K562 (cell line): ENCODE measurements around the gene RAB3GAP2. TPM values are rescaled to one million over a fixed set of nuclear protein-coding genes. Genes with fewer than 3 reads are reported as not detected.

ENCODE experiments used
- ATAC-seq: fragments of 200-7000 bp; cut with Tn5 transposase; 3 replicates; pipeline ENCODE4 v1.9.1; 2020; ENCODE audit warnings: moderate library complexity
- BruUV-seq: library from RNA; stranded (reverse); fragments of 400-500 nt; replicated peaks from 2 replicates; lab custom pipeline; 2021; lab: Mats Ljungman, UMichigan
- CTCF ChIA-PET: fragments of 300-600 bp; formaldehyde crosslinking; extraction: SDS; loops from one replicate; lab custom pipeline; 2021; ENCODE audit warnings: low intra/inter-chr PET ratio; lab: Yijun Ruan, JAX
- POLR2A ChIA-PET: fragments of 300-600, 350-650 bp; sonication (Branson Sonifier 250); formaldehyde crosslinking; extraction: SDS; loops from one replicate; lab custom pipeline; 2021; ENCODE audit warnings: antibody characterized with exemption, inconsistent platforms; lab: Yijun Ruan, JAX
- DNase-seq, 4 experiments: peaks; one replicate each; pipeline versions ENCODE4 v3.0.0 to v3.0.0-alpha.2; 2011 to 2018; ENCODE audit warnings: low spot score in 3 of 4, mixed read lengths in 3 of 4; ENCODE audit errors: extremely low read depth in 1 of 4
- FAIRE-seq: peaks from 2 replicates; lab custom pipeline; 2011; peaks lifted over from hg19 to GRCh38; lab: Jason Lieb, UNC
- H2AFZ ChIP-seq: 2 replicates; pipeline ENCODE4 v1.6.0; 2011; ENCODE audit warnings: low read depth, low read length, control low read depth, inconsistent platforms
- H3K27ac ChIP-seq: fragments of 200-600 bp; 3 replicates; pipeline ENCODE4 v1.8.0; 2011; ENCODE audit warnings: low read depth, mild to moderate bottlenecking, control low read depth, inconsistent platforms, low read length, moderate library complexity, mixed read lengths; ENCODE audit errors: extremely low read depth
- H3K27me3 ChIP-seq, 2 experiments: fragments of 300-600 bp in 1 of 2; 2 replicates in 1 of 2; 3 replicates in 1 of 2; pipeline versions ENCODE4 v1.6.0 to v1.8.0; 2011; ENCODE audit warnings: inconsistent platforms in 2 of 2, low read length in 2 of 2, mild to moderate bottlenecking in 1 of 2, mixed read lengths in 1 of 2, moderate library complexity in 1 of 2; ENCODE audit not compliant: control insufficient read depth in 2 of 2, insufficient read depth in 2 of 2
- H3K36me3 ChIP-seq: fragments of 300-600 bp; 3 replicates; pipeline ENCODE4 v1.8.0; 2011; ENCODE audit warnings: mild to moderate bottlenecking, low read length, inconsistent platforms; ENCODE audit not compliant: control insufficient read depth, insufficient read depth
- H3K4me1 ChIP-seq, 2 experiments: fragments of 200-600 bp in 1 of 2; replicated peaks in 1 of 2; 2 replicates in 1 of 2; 3 replicates in 1 of 2; pipeline versions ENCODE4 v1.5.1 to v1.8.0; 2011; ENCODE audit warnings: inconsistent platforms in 2 of 2, low read length in 2 of 2, mild to moderate bottlenecking in 1 of 2, mixed read lengths in 1 of 2, moderate library complexity in 1 of 2; ENCODE audit not compliant: control insufficient read depth in 2 of 2, insufficient read depth in 2 of 2
- H3K4me2 ChIP-seq: 2 replicates; pipeline ENCODE4 v1.6.1; 2011; ENCODE audit warnings: low read length, control low read depth, inconsistent platforms, mixed read lengths; ENCODE audit not compliant: insufficient read depth
- H3K4me3 ChIP-seq: fragments of 200-600 bp; sonication (generic), shearing (Covaris generic); 2 replicates; pipeline ENCODE4 v1.5.1; 2016; ENCODE audit warnings: control low read depth, inconsistent platforms
- H3K79me2 ChIP-seq: fragments of 200-600 bp; 3 replicates; pipeline ENCODE4 v1.8.0; 2011; ENCODE audit warnings: low read length, inconsistent platforms; ENCODE audit not compliant: control insufficient read depth, insufficient read depth
- H3K9ac ChIP-seq, 2 experiments: 2 replicates each; pipeline versions ENCODE4 v1.6.0 to v1.6.1; 2011; ENCODE audit warnings: low read depth in 2 of 2, low read length in 2 of 2, control low read depth in 1 of 2, inconsistent platforms in 1 of 2, mild to moderate bottlenecking in 1 of 2, mixed read lengths in 1 of 2; ENCODE audit not compliant: insufficient read depth in 1 of 2
- H3K9me1 ChIP-seq: one replicate; pipeline ENCODE4 v1.6.0; 2011; ENCODE audit warnings: inconsistent platforms, mild to moderate bottlenecking, low read length, moderate library complexity; ENCODE audit not compliant: control insufficient read depth, insufficient read depth
- H3K9me3 ChIP-seq: replicated peaks from 2 replicates; pipeline ENCODE4 v1.5.1; 2011; ENCODE audit warnings: low read depth, low read length, inconsistent platforms; ENCODE audit not compliant: control insufficient read depth, insufficient read depth
- H4K20me1 ChIP-seq: replicated peaks from 2 replicates; pipeline ENCODE4 v1.6.1; 2011; ENCODE audit warnings: low read length, inconsistent platforms, mixed read lengths; ENCODE audit not compliant: control insufficient read depth, insufficient read depth
- ATF3 ChIP-seq, 2 experiments: fragments of 450-650 bp in 1 of 2; sonication (generic) in 1 of 2; formaldehyde crosslinking in 1 of 2; IDR thresholded peaks in 1 of 2; conservative IDR thresholded peaks in 1 of 2; 2 replicates each; pipeline versions ENCODE4 v1.6.1 to v1.8.1; 2016 to 2023; ENCODE audit warnings: mild to moderate bottlenecking in 2 of 2, moderate library complexity in 2 of 2, inconsistent platforms in 1 of 2, missing genetic modification reagents in 1 of 2
- HDAC3 ChIP-seq: fragments of 450-650 bp; IDR thresholded peaks from 2 replicates; pipeline ENCODE4 v1.6.1; 2018; ENCODE audit warnings: borderline replicate concordance, mild to moderate bottlenecking, moderate library complexity; ENCODE audit not compliant: partially characterized antibody
- LEF1 ChIP-seq: fragments of 450-650 bp; IDR thresholded peaks from 2 replicates; pipeline ENCODE4 v1.6.1; 2016; ENCODE audit warnings: mild to moderate bottlenecking
- MEIS2 ChIP-seq: fragments of 450-650 bp; IDR thresholded peaks from 2 replicates; pipeline ENCODE4 v1.6.1; 2014; ENCODE audit warnings: mild to moderate bottlenecking; ENCODE audit not compliant: partially characterized antibody
- MTA1 ChIP-seq: fragments of 450-650 bp; IDR thresholded peaks from 2 replicates; pipeline ENCODE4 v1.6.1; 2017; ENCODE audit warnings: borderline replicate concordance
- PKNOX1 ChIP-seq: fragments of 450-650 bp; IDR thresholded peaks from 2 replicates; pipeline ENCODE4 v1.6.1; 2016
- TCF15 ChIP-seq: fragments of 250-450 bp; sonication (Bioruptor Pico); IDR thresholded peaks from 2 replicates; pipeline ENCODE4 v1.8.0; 2022; ENCODE audit warnings: moderate library complexity, mild to moderate bottlenecking, inconsistent platforms
- TCF7 ChIP-seq: sonication (generic); IDR thresholded peaks from 2 replicates; pipeline ENCODE4 v1.6.1; 2016; ENCODE audit warnings: antibody characterized with exemption, borderline replicate concordance
- ZNF134 ChIP-seq: fragments of 250-450 bp; sonication (Bioruptor Pico); conservative IDR thresholded peaks from 2 replicates; pipeline ENCODE4 v1.4.0; 2020
- ZNF217 ChIP-seq: sonication (generic); formaldehyde crosslinking; IDR thresholded peaks from 2 replicates; pipeline ENCODE4 v1.8.0; 2022; ENCODE audit warnings: mild to moderate bottlenecking, missing genetic modification reagents
- ZNF551 ChIP-seq: fragments of 250-450 bp; sonication (Bioruptor Pico); IDR thresholded peaks from 2 replicates; pipeline ENCODE4 v1.5.0; 2021; ENCODE audit warnings: mild to moderate bottlenecking, moderate library complexity
- ZNF561 ChIP-seq: fragments of 450-650 bp; formaldehyde crosslinking; conservative IDR thresholded peaks from 2 replicates; pipeline ENCODE4 v1.4.0; 2020; ENCODE audit warnings: mild to moderate bottlenecking, moderate library complexity
- ZNF584 ChIP-seq: fragments of 200-800 bp; sonication (Bioruptor generic); IDR thresholded peaks from 2 replicates; pipeline ENCODE4 v1.6.1; 2016; ENCODE audit warnings: low read depth, mild to moderate bottlenecking, missing genetic modification characterization, missing compliant biosample characterization
- in situ Hi-C: fragments of 300-500 bp; cut with MboI; formaldehyde crosslinking; loops from 4 replicates; pipeline ENCODE4 v1.15.0; 2018; ENCODE audit warnings: inconsistent platforms, mixed read lengths
- intact Hi-C: fragments of 100-400 bp; cut with micrococcal nuclease; formaldehyde crosslinking; loops from 2 replicates; pipeline ENCODE4 v1.14.2; 2022
- polyA plus RNA-seq, 8 experiments: library from polyadenylated mRNA; depleted of rRNA in 4 of 8; stranded (reverse) in 5 of 8; unstranded in 3 of 8; fragments of >200 nt; fragmentation: Nextera tagmentation in 2 of 8; fragmentation: Illumina TruSeq in 1 of 8; extraction: Ambion mirVana in 2 of 8; extraction: Trizol in 1 of 8; gene quantifications; 2 replicates each; pipeline versions ENCODE4 v1.2.1 to v1.2.3, GENCODE V29; 2011 to 2014; ENCODE audit warnings: inconsistent platforms in 1 of 8, missing spikeins in 1 of 8
- total RNA-seq, 7 experiments: library from RNA; depleted of rRNA in 6 of 7; stranded (reverse); fragments of >200 nt in 6 of 7; fragmentation: Illumina TruSeq in 2 of 7; extraction: Trizol in 2 of 7; gene quantifications; 2 replicates each; pipeline versions ENCODE4 v1.2.1 to v1.2.3, GENCODE V29; 2011 to 2021; ENCODE audit warnings: low replicate concordance in 1 of 7

RAB3GAP2 gene
- total and polyA plus RNA-seq, 9 of the 15 experiments (the other 6 are each of a cell fraction or from before 2014, with no cell fraction given): 14.1 to 69.1 (median 32.2) TPM

GRCh38 chr1:220219136-220219442 lies 53.2 kb downstream of the RAB3GAP2 start:
- POLR2A ChIA-PET: interaction anchor here (0.6 to 2.1 kb wide), 4 partner anchors 9 to 305 kb away, joined by 3 to 7 read pairs (median 4); no protein-coding TSS in a partner anchor
- peaks cover 27% of the 10 kb centered on the region for H3K79me2 ChIP-seq
- no peaks in the 10 kb centered on the region for H4K20me1 ChIP-seq
- in situ Hi-C loops: no loop called here
- no peaks in the 10 kb centered on the region for H3K9me1 ChIP-seq
- no TSS peak for BruUV-seq
- intact Hi-C loops: loop anchor here (2.0 to 5.0 kb wide), 3 partner anchors 54 to 382 kb away; partner anchors contain the start of gene RAB3GAP2
- H2AFZ ChIP-seq: no peak overlapping the region
- H3K9ac ChIP-seq: no peak overlapping the region
- H3K4me1 ChIP-seq: peaks cover 0 to 9% of the 10 kb centered on the region in 2 experiments; a peak in 1 of 5 replicates
- DNase-seq (no peak), FAIRE-seq (peak; percentile 35), ATAC-seq (peak; percentile 50)
- H3K4me3 ChIP-seq: no peak overlapping the region
- no peaks in the 10 kb centered on the region for H3K9me3 ChIP-seq
- TF ChIP-seq ZNF551 (CRISPR knock-in tag): no peak
- peak; percentile 11 for TF ChIP-seq HDAC3
- TF ChIP-seq ZNF134: no peak
- 0 out of 2 replicates have a peak, but pooled peaks have one; percentile 15 for TF ChIP-seq ATF3 (IDR thresholded peaks at IDR 0.05)
- TF ChIP-seq ATF3 (CRISPR knock-in tag; conservative IDR thresholded peaks at IDR 0.05): no peak
- no peak for TF ChIP-seq TCF15
- no peak for TF ChIP-seq TCF7
- no peak for TF ChIP-seq ZNF561 (CRISPR knock-in tag)
- no peak for TF ChIP-seq ZNF584 (CRISPR knock-in tag)
- TF ChIP-seq MEIS2: peak; percentile 26
- no peak for TF ChIP-seq MTA1
- TF ChIP-seq PKNOX1: peak; percentile 49
- TF ChIP-seq ZNF217 (CRISPR knock-in tag): no peak
- no peak for TF ChIP-seq LEF1
- 0 out of 3 replicates have a peak, but pooled peaks cover 3% of the 10 kb centered on the region for H3K36me3 ChIP-seq
- H3K27ac ChIP-seq: no peak overlapping the region
- H3K27me3 ChIP-seq: no peaks in the 10 kb centered on the region
- CTCF ChIA-PET: interaction anchor here (0.6 to 2.2 kb wide), 4 partner anchors 138 to 1208 kb away, joined by 3 to 7 read pairs (median 4); no protein-coding TSS in a partner anchor
- H3K4me2 ChIP-seq: no peak overlapping the region
